Middle frontal gyrus (tissue), 1 donor: Measurements from ENCODE around the gene MATR3.
A peak's percentile ranks its signal among the peaks of the same experiment; 100 is the strongest.

Experiments used
- DNase-seq: peaks from one replicate; pipeline ENCODE4 v3.0.0-alpha.2; 2015; ENCODE audit warnings: low spot score; ENCODE audit errors: extremely low spot score

The MATR3 gene

DNA sequence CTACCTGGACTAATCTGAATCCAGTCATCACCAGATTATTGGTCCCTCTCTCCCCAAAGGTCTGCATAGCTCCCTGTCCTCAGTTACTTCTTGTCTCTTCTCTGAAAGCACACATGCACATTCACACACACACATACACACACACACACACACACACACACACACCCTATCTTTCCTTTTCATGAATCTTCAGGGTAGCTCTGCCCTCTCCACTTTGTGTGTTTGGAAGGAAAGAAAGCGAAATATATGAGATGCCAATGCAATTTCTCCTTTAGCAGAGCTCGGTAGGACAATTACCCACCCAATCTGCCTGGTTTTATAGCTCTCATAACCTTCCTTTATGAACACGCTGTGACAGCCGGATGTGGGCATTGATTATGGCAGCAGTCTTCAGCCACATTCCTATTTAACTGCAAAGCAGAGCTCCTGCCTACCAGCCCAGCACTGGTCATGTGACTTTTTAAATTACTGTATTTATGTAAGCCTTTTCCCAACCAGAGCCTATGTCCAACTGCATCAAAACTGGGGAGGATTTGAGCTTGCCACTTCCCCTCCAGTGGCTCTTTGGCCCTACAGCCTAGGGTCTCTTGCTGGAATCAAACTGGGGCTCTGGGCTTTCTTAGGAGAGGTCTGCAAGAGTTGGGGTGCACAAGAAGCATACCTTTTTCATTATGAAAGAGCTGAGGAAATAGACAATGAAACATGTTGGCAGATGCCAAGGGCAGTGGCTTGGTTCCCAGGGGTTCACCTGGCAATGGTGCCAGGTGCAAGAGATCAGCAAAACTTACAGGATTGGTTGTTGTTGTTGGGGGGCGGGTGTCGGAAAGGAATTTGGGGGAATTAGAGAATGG lies 20.8 kb upstream of the MATR3 start:
- DNase-seq = peak; percentile 19

DNA sequence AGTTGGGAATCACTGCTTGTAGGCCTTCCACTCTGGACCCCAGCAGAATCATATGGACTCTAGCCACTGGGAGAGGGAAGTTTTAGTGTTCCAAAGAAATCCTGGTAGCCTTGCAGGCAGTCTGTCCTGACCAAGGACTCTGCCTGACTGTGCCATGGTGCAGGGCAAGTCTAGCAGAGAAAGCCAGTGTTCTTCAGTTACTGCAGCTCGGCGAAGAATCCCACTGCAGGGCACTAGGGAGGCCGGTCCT lies 20.3 kb upstream of the MATR3 start:
- DNase-seq = no peak

- peak; percentile 71 for DNase-seq
Observed at GRCh38 chr5:139273572-139274289, 19.8 kb upstream of the MATR3 start.

DNA sequence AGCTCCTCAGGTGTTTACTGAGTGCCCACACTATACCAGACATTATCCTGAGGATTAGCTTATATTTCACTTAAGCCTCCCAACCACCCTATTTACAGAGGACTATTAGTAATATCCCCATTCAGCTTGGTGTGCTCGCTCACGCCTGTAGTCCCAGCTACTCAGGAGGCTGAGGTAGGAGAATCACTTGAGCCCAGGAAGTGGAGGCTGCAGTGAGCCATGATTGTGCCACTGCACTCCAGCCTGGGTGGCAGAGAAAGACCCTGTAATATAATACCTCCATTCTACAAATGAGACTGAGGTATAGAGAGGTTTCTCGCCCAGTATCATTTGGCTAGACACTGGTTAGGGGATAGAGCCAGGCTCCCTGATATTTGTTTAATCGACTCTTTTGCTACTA lies 18.0 kb upstream of the MATR3 start:
- DNase-seq = no peak

GRCh38 chr5:139275956-139276355 lies 17.6 kb upstream of the MATR3 start:
- DNase-seq = no peak

DNA sequence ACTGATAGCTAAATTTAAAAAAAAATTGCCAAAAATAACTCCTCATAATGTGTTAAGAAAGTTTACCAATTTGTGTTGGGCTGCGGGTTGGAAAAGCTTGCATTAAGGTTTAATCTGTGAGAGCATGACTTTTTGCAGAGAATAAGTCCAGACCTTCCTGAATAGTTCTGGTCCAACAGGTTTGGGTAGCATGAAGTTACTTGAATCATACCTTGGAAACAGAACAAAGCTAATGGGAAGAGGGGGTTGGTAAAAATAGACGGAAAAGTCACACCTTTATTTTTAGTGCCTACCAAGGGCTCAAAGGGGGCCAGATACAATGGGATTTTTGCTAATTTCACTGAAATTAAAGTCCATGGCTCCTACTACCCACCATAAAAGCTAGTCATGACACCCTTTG lies 17.1 kb upstream of the MATR3 start:
- DNase-seq = no peak

- DNase-seq = no peak
Observed at GRCh38 chr5:139277171-139277570, 16.4 kb upstream of the MATR3 start.

GRCh38 chr5:139278540-139279274 lies 14.8 kb upstream of the MATR3 start:
- no peak for DNase-seq

DNA sequence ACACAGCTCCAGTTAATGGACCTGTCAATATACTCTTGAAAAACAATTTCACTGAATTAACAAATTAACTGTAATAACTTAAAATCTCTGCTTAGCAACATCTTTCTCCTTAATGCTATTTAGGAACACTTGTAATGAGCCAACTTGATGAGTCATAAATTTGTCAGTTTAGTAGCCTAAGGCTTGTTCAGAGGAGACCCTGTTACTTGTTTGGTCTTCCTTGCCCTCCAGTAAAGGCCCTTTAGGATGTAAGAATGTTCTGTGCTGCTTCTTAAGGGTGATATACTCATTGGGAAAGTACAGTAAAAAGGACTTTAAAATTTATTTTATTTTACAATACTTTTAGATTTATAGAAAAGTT lies 11.4 kb upstream of the MATR3 start:
- no peak for DNase-seq

GRCh38 chr5:139283252-139284166 lies 10.0 kb upstream of the MATR3 start:
- DNase-seq = no peak

- DNase-seq = no peak
Observed at GRCh38 chr5:139284295-139284694, 9.2 kb upstream of the MATR3 start.

- DNase-seq = no peak
Observed at GRCh38 chr5:139285651-139286392, 7.7 kb upstream of the MATR3 start.

DNA sequence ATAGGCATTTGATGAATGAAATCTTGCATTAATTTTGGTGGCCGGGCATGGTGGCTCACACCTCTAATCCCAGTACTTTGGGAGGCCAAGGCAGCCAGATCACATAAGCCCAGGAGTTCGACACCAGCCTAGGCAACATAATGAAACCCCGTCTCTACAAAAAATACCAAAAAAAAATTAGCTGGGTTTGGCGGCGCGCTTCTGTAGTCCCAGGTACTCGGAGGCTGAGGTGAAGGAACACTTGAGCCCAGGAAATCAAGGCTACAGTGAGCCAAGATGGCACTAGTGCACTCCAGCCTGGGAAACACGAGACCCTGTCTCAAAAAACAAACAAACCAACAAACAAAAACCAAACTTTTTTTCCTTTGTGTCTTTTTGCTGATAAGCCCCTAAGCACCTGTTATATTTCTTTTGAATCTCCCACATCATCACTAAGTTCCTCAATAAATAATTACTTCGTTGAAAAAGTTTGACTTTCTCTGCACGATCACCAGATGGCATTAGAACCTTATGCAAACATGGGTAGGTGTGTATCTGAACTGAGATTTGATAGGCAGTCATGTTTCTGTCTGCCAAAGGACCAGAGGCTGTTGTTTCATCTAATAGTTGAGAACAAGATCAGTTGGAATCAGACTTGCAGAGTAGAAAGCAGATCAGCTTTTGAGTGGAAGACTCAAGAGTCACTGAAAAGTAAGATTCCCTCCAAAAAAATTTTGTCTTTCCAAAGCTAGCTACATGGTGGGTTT lies 5.5 kb upstream of the MATR3 start:
- DNase-seq = no peak

GRCh38 chr5:139291051-139291450 lies 2.5 kb upstream of the MATR3 start:
- DNase-seq = no peak

DNA sequence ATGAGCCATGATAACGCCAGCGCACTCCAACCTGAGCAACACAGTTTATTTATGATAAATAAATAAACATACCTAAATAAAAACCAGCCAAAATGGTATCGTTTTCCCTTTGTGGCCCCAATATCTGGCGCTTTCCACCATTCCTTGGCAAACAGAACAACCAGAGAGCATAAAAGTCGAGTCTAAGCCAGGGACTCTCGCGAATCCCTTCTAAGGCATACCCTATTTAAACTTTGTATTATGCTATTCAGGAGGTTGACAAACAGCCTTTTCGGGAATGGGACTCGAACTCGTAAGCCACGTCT lies 386 bp upstream of the MATR3 start:
- DNase-seq = no peak

DNA sequence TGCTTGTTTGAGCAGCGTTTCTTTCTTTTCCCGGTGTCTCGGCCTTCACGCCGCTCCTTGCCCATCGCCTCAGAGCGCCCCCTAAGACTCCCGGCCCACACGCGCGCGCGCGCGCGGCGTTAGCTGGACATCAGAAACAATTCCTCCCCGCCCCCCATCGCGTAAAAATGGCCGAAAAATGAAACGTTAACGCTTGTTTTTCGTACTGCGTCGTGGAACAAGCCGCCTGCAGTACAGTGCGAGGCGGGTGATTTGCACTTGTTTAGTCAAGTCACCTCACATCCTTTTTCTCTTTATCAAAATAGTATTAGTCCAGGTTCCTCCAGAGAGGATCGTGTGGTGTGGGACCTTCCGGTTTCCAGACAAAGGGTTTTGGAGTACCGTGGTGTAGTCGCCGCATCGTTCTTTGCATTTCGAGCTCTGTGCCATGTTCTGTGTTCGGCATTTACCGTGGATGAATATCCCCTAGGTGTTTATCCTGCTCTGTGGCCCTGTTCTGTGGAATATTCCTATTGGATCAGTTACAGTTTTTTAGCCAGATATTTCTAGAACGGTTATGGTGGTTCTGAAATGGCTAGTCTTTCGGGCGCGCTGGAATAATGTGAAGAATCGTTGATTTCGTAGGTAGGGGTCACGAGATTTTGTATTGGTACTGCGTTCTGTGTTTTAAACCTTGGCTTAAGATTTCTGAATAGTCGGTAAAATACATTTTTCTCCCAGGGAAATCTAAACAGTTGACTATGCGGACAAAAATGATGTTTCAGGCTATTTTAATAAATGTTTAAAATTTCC lies 1.0 kb downstream of the MATR3 start:
- DNase-seq = peak; percentile 52

GRCh38 chr5:139295346-139296057 lies 2.0 kb downstream of the MATR3 start:
- DNase-seq = no peak

- no peak for DNase-seq
Observed at GRCh38 chr5:139296198-139296597, 2.7 kb downstream of the MATR3 start.

GRCh38 chr5:139296862-139297326 lies 3.4 kb downstream of the MATR3 start:
- no peak for DNase-seq
